ENCODE data around the gene SORT1. TPM values are rescaled to one million over a fixed set of nuclear protein-coding genes. Genes with fewer than 3 reads are reported as not detected.

SORT1 gene
- total RNA-seq, 6 experiments from 2014 or later = 3.2 to 30.3 (median 13.7) TPM

GRCh38 chr1:109368464-109368863, 29.3 kb downstream of the SORT1 start:
- ATAC-seq (no peak), DNase-seq (no peak)
- 100% methylated on average over 1 of the region's 1 CpG for WGBS (ENCODE audit: insufficient coverage, low coverage, low lambda C conversion rate, missing lambda C conversion rate)
- no peak overlapping the region for H3K27ac ChIP-seq
- TF ChIP-seq CTCF (IDR thresholded peaks at IDR 0.05) (no peak), POLR2A (IDR thresholded peaks at IDR 0.05) (no peak)
- intact Hi-C loops (cut with DNase I) = no loop called here
- no peaks in the 10 kb centered on the region for H3K9me3 ChIP-seq
- no peak overlapping the region for H3K4me3 ChIP-seq
- peaks cover 0 to 28% (median 0%) of the 10 kb centered on the region in 4 donors for H3K4me1 ChIP-seq
- H3K27me3 ChIP-seq = no peaks in the 10 kb centered on the region
- no peaks in the 10 kb centered on the region for H3K36me3 ChIP-seq

GRCh38 chr1:109367626-109368025, 30.1 kb downstream of the SORT1 start:
- Histone ChIP-seq H3K9me3 (no peaks in the 10 kb centered on the region), H3K4me1 (peaks cover 0 to 23% (median 0%) of the 10 kb centered on the region in 4 donors), H3K27me3 (no peaks in the 10 kb centered on the region), H3K4me3 (no peak overlapping the region), H3K27ac (no peak overlapping the region), H3K36me3 (no peaks in the 10 kb centered on the region)
- no peak for DNase-seq
- intact Hi-C loops (cut with DNase I) = no loop called here
- no peak for ATAC-seq
- 83% methylated on average over 3 of the region's 3 CpGs for WGBS (ENCODE audit: insufficient coverage, low coverage, low lambda C conversion rate, missing lambda C conversion rate)
- TF ChIP-seq CTCF (IDR thresholded peaks at IDR 0.05) = no peak
- TF ChIP-seq POLR2A (IDR thresholded peaks at IDR 0.05) = no peak

- peak; percentile 75 to 93 (median 90) for ATAC-seq
- intact Hi-C loops (cut with DNase I) = no loop called here
These were observed 32.0 kb downstream of the SORT1 start for GRCh38 chr1:109365642-109366204.

GRCh38 chr1:109361649-109362048, 36.1 kb downstream of the SORT1 start:
- Histone ChIP-seq H3K4me3 (no peak overlapping the region), H3K27ac (no peak overlapping the region), H3K27me3 (no peaks in the 10 kb centered on the region), H3K4me1 (peaks cover 0 to 13% (median 0%) of the 10 kb centered on the region in 4 donors), H3K9me3 (no peaks in the 10 kb centered on the region), H3K36me3 (no peaks in the 10 kb centered on the region)
- ATAC-seq (no peak), DNase-seq (no peak)
- intact Hi-C loops (cut with DNase I) = no loop called here
- 67% methylated on average over 1 of the region's 1 CpG for WGBS (ENCODE audit: insufficient coverage, low coverage, low lambda C conversion rate, missing lambda C conversion rate)
- no peak for TF ChIP-seq POLR2A (IDR thresholded peaks at IDR 0.05)
- no peak for TF ChIP-seq CTCF (IDR thresholded peaks at IDR 0.05)

More at GRCh38 chr1:109365642-109366204, 32.0 kb downstream of the SORT1 start:
- WGBS (ENCODE audit: insufficient coverage, low coverage, low lambda C conversion rate, missing lambda C conversion rate) = 79% methylated on average over 2 of the region's 2 CpGs
- Histone ChIP-seq H3K27me3 (no peaks in the 10 kb centered on the region), H3K4me1 (peaks cover 0 to 23% (median 0%) of the 10 kb centered on the region in 4 donors), H3K36me3 (no peaks in the 10 kb centered on the region), H3K9me3 (no peaks in the 10 kb centered on the region), H3K27ac (no peak overlapping the region), H3K4me3 (no peak overlapping the region)
- no peak for TF ChIP-seq POLR2A (IDR thresholded peaks at IDR 0.05)
- DNase-seq = peak; percentile 55 to 73 (median 67)

- DNase-seq (no peak), ATAC-seq (no peak)
- intact Hi-C loops (cut with DNase I) = no loop called here
- Histone ChIP-seq H3K9me3 (no peaks in the 10 kb centered on the region), H3K27me3 (no peaks in the 10 kb centered on the region), H3K4me1 (peaks cover 0 to 11% (median 0%) of the 10 kb centered on the region in 4 donors), H3K4me3 (no peak overlapping the region), H3K36me3 (no peaks in the 10 kb centered on the region), H3K27ac (no peak overlapping the region)
- TF ChIP-seq POLR2A (IDR thresholded peaks at IDR 0.05) (no peak), CTCF (IDR thresholded peaks at IDR 0.05) (no peak)
- 72% methylated on average over 2 of the region's 2 CpGs for WGBS (ENCODE audit: insufficient coverage, low coverage, low lambda C conversion rate, missing lambda C conversion rate)
These were observed 36.6 kb downstream of the SORT1 start for GRCh38 chr1:109361069-109361468.
